Activated effector memory CD4-positive, alpha-beta T cell treated with Interleukin-2 at 50 U/mL for 16 hours (primary cell): ENCODE data around the gene ADAMTS2.
"Not testable (repeated sequence)": the region's sequence is repeated elsewhere in the genome, so short reads cannot be mapped to it uniquely, and the experiment has no call there.

Experiments
- DNase-seq: peaks from one replicate; pipeline ENCODE4 v3.0.0-alpha.2; 2020

Gene ADAMTS2

GRCh38 chr5:179324316-179324715 is 20.9 kb downstream of the ADAMTS2 start:
- DNase-seq, result not testable (repeated sequence)

GRCh38 chr5:179323026-179323870 is 22.0 kb downstream of the ADAMTS2 start:
- DNase-seq, result no peak

- DNase-seq, result no peak
These were observed 22.9 kb downstream of the ADAMTS2 start for GRCh38 chr5:179322071-179323025.

- no peak for DNase-seq
These were observed 23.9 kb downstream of the ADAMTS2 start for GRCh38 chr5:179321206-179321987.

GRCh38 chr5:179319741-179320281 is 25.4 kb downstream of the ADAMTS2 start:
- DNase-seq, result no peak

GRCh38 chr5:179319123-179319522 is 26.1 kb downstream of the ADAMTS2 start:
- DNase-seq, result no peak

- no peak for DNase-seq
These were observed 26.9 kb downstream of the ADAMTS2 start for GRCh38 chr5:179318221-179318955.

GRCh38 chr5:179317411-179318220 is 27.6 kb downstream of the ADAMTS2 start:
- no peak for DNase-seq

- DNase-seq, result no peak
These were observed 28.3 kb downstream of the ADAMTS2 start for GRCh38 chr5:179316982-179317381.

- no peak for DNase-seq
These were observed 29.1 kb downstream of the ADAMTS2 start for GRCh38 chr5:179316111-179316551.

- DNase-seq, result no peak
These were observed 29.8 kb downstream of the ADAMTS2 start for GRCh38 chr5:179315356-179315890.

GRCh38 chr5:179314606-179315355 is 30.5 kb downstream of the ADAMTS2 start:
- DNase-seq, result no peak

GRCh38 chr5:179313849-179314521 is 31.3 kb downstream of the ADAMTS2 start:
- DNase-seq, result no peak

GRCh38 chr5:179312557-179313235 is 32.6 kb downstream of the ADAMTS2 start:
- DNase-seq, result no peak

GRCh38 chr5:179311581-179311980 is 33.7 kb downstream of the ADAMTS2 start:
- DNase-seq, result no peak

GRCh38 chr5:179311091-179311470 is 34.2 kb downstream of the ADAMTS2 start:
- no peak for DNase-seq

GRCh38 chr5:179310439-179311090 is 34.7 kb downstream of the ADAMTS2 start:
- DNase-seq, result no peak

GRCh38 chr5:179309751-179310320 is 35.4 kb downstream of the ADAMTS2 start:
- DNase-seq, result no peak
